ENCODE results near the gene PNISR. TPM values are rescaled to one million over a fixed set of nuclear protein-coding genes. Genes with fewer than 3 reads are reported as not detected.
A peak's percentile ranks its signal among the peaks of the same experiment; 100 is the strongest.

Gene PNISR
- total RNA-seq, 2 experiments from 2014 or later, result 163 to 176 TPM

DNA sequence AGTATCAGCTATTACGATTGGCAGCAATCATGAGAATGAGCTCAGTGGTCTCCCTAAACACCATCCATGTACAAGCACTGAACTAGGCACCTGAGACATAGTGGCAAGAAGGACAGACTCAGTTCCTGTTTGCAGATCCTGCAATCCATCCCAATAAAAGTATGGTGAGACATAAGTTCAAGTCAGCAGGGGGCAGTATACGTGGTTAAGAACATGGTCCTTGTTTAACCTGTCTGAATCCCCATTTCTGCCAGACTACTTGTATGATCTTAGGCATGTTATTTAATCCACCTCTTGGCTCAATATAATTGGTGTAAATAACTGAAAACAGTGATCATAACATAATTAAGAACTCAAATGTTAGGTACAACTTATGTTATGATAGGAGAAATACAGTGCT lies 33.2 kb upstream of the PNISR start:
- Histone ChIP-seq H3K36me3 (ENCODE audit: insufficient read depth, low read length) (peaks cover 14% of the 10 kb centered on the region), H3K4me1 (ENCODE audit: insufficient read depth, low read length, poor library complexity, severe bottlenecking) (no peaks in the 10 kb centered on the region), H3K4me2 (ENCODE audit: low read length) (no peak overlapping the region), H4K20me1 (ENCODE audit: insufficient read depth, low read length) (no peaks in the 10 kb centered on the region), H3K9me2 (ENCODE audit: insufficient read depth, low read length) (no peaks in the 10 kb centered on the region), H2AFZ (ENCODE audit: low read length) (no peak overlapping the region), H3K9me3 (ENCODE audit: low read length) (no peaks in the 10 kb centered on the region), H3K79me2 (ENCODE audit: insufficient read depth, low read depth, low read length) (no peaks in the 10 kb centered on the region), H3K4me3 (ENCODE audit: low read depth, low read length, poor library complexity, severe bottlenecking) (no peak overlapping the region), H3K27ac (ENCODE audit: low read depth, low read length, poor library complexity, severe bottlenecking) (no peak overlapping the region)
- ChIA-PET CTCF (ENCODE audit: unreplicated experiment) (no interaction called here), POLR2A (interaction anchor here (0.6 kb wide), 1 partner anchor 25 kb away, joined by 3 read pairs; no protein-coding TSS in a partner anchor)
- DNase-seq (ENCODE audit: low spot score), result peak; percentile 43
- no TSS peak for BruUV-seq (replicated peaks)
- TF ChIP-seq, protein P1, sequence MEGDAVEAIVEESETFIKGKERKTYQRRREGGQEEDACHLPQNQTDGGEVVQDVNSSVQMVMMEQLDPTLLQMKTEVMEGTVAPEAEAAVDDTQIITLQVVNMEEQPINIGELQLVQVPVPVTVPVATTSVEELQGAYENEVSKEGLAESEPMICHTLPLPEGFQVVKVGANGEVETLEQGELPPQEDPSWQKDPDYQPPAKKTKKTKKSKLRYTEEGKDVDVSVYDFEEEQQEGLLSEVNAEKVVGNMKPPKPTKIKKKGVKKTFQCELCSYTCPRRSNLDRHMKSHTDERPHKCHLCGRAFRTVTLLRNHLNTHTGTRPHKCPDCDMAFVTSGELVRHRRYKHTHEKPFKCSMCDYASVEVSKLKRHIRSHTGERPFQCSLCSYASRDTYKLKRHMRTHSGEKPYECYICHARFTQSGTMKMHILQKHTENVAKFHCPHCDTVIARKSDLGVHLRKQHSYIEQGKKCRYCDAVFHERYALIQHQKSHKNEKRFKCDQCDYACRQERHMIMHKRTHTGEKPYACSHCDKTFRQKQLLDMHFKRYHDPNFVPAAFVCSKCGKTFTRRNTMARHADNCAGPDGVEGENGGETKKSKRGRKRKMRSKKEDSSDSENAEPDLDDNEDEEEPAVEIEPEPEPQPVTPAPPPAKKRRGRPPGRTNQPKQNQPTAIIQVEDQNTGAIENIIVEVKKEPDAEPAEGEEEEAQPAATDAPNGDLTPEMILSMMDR (conservative IDR thresholded peaks at IDR 0.05; ENCODE audit: low read length), result peak; percentile 72
- no peak for TF ChIP-seq EZH2phosphoT487 (IDR thresholded peaks at IDR 0.05; ENCODE audit: borderline replicate concordance, low read depth, low read length)
- intact Hi-C loops (cut with micrococcal nuclease; ENCODE audit: unreplicated experiment), result no loop called here

DNA sequence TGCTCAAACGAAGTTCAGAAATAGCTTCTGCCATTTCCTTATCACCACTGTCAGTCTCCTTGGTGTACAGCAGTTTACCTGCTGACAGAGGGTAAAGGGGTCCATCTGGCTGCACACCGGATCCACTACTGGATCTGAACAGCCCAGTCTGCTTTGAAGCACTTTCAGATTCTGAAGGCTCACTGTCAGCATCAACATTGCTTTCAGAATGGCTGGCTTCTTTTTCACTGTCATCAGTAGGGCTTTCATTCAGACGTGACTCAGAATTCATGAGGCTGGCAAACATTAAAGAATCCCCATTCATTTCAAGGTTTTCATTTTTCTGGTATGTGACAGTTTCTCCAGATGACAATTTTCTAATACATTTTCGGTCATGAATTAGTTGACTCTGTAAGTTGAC lies 21.0 kb upstream of the PNISR start:
- POLR2A ChIA-PET, result interaction anchor here (0.7 to 1.0 kb wide), 3 partner anchors 25 to 37 kb away, joined by 3 to 4 read pairs (median 3); no protein-coding TSS in a partner anchor
- TF ChIP-seq, protein P1 (conservative IDR thresholded peaks at IDR 0.05; ENCODE audit: low read length), result no peak
- no peak for TF ChIP-seq EZH2phosphoT487 (IDR thresholded peaks at IDR 0.05; ENCODE audit: borderline replicate concordance, low read depth, low read length)
- no peaks in the 10 kb centered on the region for H3K4me1 ChIP-seq (ENCODE audit: insufficient read depth, low read length, poor library complexity, severe bottlenecking)

DNA sequence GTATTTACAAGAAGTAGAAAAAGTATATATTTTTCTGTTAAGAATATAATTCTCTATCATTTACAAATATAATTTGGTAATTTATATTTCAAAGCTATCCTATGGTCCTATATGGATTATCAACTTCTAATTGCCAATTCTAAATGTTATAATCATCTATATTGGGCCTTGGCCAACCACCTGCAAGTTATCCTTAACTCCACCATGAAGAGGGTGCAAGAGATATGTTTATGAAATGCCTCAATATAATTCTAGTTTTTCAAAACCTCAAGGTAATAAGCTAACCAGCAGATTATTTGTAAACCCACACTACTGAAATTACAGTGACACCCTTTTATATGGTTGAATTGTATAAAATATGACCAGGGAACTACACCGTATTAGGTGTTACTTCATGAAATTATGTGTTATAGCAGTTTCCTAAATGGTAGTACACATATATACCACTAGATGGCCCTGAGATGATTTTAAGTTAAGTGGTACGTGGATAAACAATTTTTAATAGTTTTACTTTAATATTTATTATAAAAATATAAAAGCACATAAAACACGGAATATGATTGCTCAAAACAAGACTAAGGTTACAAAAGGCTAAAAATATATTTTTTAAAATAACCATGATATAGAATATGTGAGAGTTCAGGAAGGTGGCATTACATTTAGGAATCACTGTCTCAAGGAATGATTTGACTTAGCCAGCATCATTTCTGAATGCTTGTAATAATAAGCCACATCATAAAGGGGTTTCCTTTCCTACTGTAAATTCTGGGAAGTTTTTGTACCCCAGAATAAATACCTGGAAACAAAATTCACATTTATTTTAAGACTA lies 9.8 kb upstream of the PNISR start:
- intact Hi-C loops (cut with micrococcal nuclease; ENCODE audit: unreplicated experiment), result no loop called here
- no peak for TF ChIP-seq EZH2phosphoT487 (IDR thresholded peaks at IDR 0.05; ENCODE audit: borderline replicate concordance, low read depth, low read length)
- TF ChIP-seq, protein P1 (conservative IDR thresholded peaks at IDR 0.05; ENCODE audit: low read length), result peak; percentile 83
- no peaks in the 10 kb centered on the region for H3K9me2 ChIP-seq (ENCODE audit: insufficient read depth, low read length)
- no peak overlapping the region for H3K4me2 ChIP-seq (ENCODE audit: low read length)
- H3K36me3 ChIP-seq (ENCODE audit: insufficient read depth, low read length), result peaks cover 14% of the 10 kb centered on the region; the same call in 1 of the 2 replicates
- no peak overlapping the region for H3K4me3 ChIP-seq (ENCODE audit: low read depth, low read length, poor library complexity, severe bottlenecking)
- CTCF ChIA-PET (ENCODE audit: unreplicated experiment), result no interaction called here
- no TSS peak for BruUV-seq (replicated peaks)
- POLR2A ChIA-PET, result interaction anchor here (0.6 to 2.8 kb wide), 6 partner anchors 9 to 311 kb away, joined by 3 to 16 read pairs (median 3); partner anchors contain the start of genes COQ3 and PNISR
- peak; percentile 50 for DNase-seq (ENCODE audit: low spot score)
- no peaks in the 10 kb centered on the region for H4K20me1 ChIP-seq (ENCODE audit: insufficient read depth, low read length)
- H3K27ac ChIP-seq (ENCODE audit: low read depth, low read length, poor library complexity, severe bottlenecking), result no peak overlapping the region
- no peaks in the 10 kb centered on the region for H3K9me3 ChIP-seq (ENCODE audit: low read length)
- H2AFZ ChIP-seq (ENCODE audit: low read length), result no peak overlapping the region
- H3K79me2 ChIP-seq (ENCODE audit: insufficient read depth, low read depth, low read length), result no peaks in the 10 kb centered on the region
- no peaks in the 10 kb centered on the region for H3K4me1 ChIP-seq (ENCODE audit: insufficient read depth, low read length, poor library complexity, severe bottlenecking)

More for the DNA sequence above, 21.0 kb upstream of the PNISR start:
- Histone ChIP-seq H3K4me3 (ENCODE audit: low read depth, low read length, poor library complexity, severe bottlenecking) (no peak overlapping the region), H3K27ac (ENCODE audit: low read depth, low read length, poor library complexity, severe bottlenecking) (no peak overlapping the region), H3K4me2 (ENCODE audit: low read length) (no peak overlapping the region), H2AFZ (ENCODE audit: low read length) (no peak overlapping the region), H3K36me3 (ENCODE audit: insufficient read depth, low read length) (peaks cover 18% of the 10 kb centered on the region), H3K9me3 (ENCODE audit: low read length) (no peaks in the 10 kb centered on the region), H4K20me1 (ENCODE audit: insufficient read depth, low read length) (no peaks in the 10 kb centered on the region), H3K79me2 (ENCODE audit: insufficient read depth, low read depth, low read length) (no peaks in the 10 kb centered on the region), H3K9me2 (ENCODE audit: insufficient read depth, low read length) (no peaks in the 10 kb centered on the region)
- no peak for DNase-seq (ENCODE audit: low spot score)
- CTCF ChIA-PET (ENCODE audit: unreplicated experiment), result no interaction called here
- intact Hi-C loops (cut with micrococcal nuclease; ENCODE audit: unreplicated experiment), result no loop called here
- BruUV-seq (replicated peaks), result no TSS peak

Data from OCI-LY7 (cell line).